ENCODE results near the gene MEMO1.
"Not testable (repeated sequence)": the region's sequence is repeated elsewhere in the genome, so short reads cannot be mapped to it uniquely, and the experiment has no call there.

The MEMO1 gene

DNA sequence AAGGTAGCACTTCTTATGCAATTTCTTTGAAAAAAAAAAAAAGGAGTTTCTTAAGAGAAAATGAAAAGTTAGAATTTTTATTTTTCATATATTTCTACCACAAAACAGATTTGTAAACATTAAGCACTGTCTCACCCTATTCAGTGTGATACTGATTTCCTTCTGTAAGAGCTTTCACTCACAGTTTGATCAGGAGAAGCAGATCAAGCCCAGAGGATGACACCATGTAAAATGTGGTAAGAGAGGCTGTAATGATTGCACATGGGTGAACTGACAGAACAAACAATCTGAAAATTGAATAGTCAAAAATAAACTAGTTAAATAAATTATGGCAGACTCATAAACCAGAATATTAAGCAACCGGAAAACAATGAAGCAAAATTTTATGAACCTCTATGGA is 54.5 kb downstream of the MEMO1 start:
- DNase-seq, result no peak

DNA sequence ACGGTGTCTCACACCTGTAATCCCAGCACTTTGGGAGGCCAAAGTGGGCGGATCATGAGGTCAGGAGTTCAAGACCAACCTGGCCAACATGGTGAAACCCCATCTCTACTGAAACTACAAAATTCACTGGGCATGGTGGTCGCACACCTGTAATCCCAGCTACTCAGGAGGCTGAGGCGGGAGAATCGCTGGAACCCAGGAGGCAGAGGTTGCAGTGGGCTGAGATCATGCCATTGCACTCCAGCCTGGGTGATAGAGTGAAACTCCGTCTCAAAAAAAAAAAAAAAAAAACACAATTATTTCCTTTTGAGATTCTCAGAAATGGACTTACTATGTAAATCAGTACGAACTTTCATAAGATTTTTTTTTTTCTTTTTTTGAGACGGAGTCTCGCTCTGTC is 57.7 kb downstream of the MEMO1 start:
- not testable (repeated sequence) for DNase-seq

DNA sequence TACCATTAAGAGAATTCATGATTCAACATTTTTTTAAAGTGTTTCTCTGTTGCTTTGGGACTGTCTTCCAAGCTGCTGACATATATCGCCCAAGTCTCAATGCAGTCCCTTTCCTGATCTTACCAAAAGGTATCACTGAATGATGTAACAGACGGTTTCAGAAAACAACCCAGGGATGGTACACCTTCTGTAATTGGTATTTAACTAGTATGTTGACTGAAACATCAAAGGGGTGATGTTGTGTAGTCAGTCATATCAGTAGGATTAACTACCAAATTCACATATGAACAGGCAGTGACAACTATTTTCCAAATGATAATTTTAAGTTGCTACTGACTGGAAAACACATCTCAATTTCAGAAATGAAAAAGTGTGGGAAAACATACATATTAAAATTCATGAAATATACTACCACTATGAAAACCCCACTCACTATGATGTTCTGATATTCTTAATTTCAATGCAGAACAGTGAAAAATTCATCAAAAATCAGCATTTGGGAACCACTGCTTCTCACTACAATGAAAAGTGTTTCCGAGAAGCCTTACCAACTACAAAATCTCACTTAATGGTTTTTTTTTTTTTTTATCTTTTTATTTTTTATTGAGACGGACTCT is 59.8 kb downstream of the MEMO1 start:
- DNase-seq, result no peak

DNA sequence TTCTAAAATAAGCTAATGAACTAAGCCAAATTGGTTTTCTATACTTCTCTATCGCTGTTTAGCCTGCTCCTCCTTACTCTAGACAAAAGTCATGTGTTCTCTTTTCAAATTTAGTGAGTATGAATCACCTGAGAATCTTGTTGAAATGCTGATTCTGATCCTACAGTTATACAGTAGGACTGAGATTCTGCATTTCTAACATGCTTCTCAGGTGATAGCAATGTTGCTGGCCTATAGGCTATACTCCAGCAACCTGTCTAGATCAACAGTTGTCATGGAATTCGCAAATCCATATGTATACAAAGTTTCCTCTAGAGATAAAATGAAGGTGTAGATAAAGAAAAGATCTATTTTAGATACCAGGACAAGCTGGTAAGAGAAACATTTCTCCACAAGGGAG is 62.9 kb downstream of the MEMO1 start:
- DNase-seq, result no peak

DNA sequence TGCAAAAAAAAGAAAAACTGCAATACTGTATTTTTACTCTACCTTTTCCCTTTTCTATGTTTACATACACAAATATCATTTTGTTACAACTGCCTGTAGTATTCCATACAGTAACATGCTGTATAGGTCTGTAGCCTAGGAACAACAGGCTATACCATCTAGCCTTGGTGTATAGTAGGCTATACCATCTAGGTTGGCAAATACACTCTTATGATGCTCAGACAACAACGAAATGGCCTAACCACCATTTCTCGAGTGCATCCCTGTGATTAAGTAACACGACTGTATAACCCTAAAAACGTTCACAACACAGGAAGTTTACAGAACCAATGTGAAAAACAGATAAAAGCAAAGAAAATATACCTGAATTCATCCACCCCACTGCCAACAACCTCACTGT is 64.0 kb downstream of the MEMO1 start:
- no peak for DNase-seq

DNA sequence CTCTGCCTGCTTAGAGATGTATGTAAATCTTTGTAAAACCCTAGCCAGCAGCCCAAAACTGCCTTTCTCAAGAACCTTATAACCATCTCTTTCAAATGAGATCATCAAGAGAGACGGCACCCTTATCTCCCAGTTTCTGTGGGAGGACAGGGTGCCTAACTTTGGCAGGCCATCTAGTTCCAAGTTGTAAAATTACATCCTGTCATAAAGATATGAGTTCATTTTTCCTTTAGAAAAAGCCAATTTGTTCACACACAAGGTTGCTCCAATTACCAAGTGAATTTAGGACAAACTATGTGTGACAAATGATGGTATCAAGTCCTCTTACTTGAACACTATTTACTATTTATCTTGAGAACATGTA is 65.3 kb downstream of the MEMO1 start:
- DNase-seq, result no peak

DNA sequence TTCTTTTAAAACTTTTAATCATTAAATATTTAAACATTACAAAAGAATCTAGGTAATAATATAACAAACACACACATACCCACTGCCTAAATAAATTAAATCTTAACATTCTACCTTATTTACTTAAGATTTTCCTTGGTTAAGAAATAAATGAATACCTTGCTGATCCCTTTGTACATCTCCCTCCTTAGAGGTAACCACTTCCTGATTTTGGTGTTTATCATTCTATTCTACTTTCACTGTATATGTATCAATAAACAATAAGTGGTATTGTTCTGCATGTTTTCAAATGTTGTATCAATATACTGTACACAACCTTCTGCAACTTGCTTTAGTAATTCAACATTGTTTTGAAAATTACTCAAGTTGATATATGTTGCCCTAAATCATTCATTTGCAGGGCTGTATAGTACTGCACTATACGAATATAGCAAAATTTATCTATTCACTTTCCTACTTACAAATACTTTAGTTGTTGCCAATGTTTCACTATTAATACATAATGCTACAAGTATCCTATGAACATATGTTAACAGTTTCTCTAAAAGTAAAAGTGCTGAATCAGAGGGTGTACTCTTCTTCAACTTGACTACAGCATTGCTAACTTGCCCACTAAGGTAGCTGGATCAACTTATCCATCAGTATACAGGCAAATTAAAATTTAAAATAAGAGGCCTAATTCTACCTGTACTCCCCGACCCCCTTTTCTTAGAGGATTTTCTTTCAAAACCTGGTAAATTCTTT is 65.8 kb downstream of the MEMO1 start:
- no peak for DNase-seq

DNA sequence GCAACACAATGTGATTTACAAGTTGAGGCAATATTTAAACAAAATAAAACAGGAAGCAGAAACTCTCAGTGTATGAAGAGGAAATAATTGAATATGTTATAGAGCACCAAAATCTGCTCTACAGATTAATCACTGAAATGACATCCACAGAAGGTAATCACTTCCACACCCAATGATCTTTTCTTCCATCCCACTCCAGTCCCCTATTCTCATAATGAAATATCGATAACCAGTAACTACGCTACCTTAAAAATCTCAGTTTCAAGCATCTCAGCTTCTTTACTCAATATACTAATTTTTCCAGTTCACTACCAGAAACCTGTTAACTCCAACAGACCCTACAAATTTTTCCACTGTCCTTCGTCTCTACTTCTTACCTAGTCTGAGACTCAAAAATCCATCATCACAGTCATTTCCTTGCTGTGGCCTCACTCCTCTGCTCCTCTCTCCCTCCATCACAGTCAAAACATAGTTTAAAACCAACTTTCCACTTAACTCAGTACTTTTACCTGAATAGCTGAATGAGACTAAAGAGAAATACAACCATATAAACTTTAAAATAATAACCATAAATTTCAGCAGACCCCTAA is 67.1 kb downstream of the MEMO1 start:
- DNase-seq, result no peak

DNA sequence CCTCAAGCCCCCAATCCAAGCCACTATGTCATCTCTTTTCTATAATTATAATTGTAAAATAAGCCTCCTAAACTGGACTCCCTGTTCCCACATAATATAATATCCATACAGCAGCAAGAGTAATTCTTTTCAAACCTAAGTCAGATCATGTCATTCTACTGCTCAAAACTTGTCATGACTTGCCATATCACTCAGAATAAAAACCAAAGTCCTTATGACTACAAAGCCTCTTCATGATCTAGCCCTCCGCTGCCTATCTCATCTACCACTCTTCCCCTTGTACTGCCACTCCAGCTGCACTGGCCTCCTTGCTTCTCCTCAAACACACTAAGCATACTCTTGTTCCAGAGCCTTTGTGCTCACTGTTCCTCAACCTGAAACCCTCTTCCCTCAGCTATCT is 69.9 kb downstream of the MEMO1 start:
- DNase-seq, result no peak

DNA sequence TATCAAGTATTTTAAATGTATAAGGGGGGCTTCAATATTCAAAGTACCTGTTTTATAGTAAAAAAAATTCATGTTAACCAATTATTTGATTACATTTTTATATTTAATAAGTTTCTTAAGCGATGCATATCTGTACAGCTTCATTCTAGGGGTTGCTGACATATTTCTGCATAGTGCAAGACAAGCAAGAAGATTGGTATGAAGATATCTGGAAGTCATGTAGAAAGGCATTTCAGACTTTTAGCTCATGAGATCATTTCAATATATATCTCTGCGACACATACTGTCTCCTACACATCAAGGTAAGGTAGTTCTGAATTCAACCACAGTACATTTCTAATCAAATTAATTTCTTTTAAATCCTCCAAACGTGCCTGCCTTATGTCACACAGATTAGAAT is 73.1 kb downstream of the MEMO1 start:
- DNase-seq, result no peak

DNA sequence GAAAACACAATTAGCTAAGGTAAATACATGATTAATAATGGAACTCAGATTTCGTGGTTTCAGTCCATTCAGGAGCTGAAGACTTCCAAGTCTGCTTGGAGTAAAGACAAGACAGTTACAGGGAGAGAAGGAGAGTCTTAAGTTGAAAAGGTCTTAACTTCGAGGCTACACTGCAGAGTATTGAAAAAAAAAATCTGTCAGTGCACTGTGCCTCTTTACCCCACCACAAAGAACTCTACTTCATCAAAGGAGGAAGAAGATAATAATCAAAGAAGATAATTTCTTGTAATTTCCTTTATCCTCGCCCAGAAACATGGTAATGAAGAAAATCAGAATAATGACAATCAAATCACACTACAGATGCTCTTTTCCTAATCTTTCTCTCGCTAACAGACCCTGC is 75.4 kb downstream of the MEMO1 start:
- no peak for DNase-seq

DNA sequence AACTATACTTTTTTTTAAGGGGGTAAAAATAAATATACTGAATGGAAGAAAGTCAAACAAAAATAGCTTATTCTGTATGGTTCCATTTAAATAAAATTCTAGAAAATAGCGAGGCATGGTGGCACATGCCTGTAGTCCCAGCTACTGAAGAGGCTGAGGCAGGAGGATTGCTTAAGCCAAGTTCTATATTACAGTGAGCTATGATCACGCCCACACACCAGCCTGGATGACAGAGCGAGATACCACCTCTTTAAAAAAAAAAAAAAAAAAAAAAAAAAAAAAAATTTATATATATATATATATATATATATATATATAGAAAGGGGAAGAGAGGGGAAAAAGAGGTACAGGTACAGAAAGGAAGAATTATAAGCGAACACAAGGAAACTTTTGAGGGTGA is 77.7 kb downstream of the MEMO1 start:
- no peak for DNase-seq

DNA sequence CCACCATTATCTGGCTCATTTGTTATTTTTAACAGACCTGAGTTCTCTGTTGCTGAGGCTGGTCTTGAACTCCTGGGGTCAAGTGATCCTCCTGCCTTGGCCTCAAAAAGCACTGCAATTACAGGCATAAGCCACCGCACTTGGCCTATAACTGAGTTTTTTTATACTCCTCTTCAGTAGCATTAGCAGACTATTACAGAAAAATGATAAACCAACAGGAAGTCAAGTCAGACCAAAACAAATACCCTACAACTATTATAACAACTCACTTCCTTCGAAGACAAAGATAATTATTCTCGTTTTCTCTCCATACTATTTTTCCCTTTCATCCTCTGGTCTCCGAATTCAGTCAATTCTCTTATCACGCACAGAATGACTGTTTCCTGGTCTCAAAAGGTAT is 78.2 kb downstream of the MEMO1 start:
- no peak for DNase-seq

DNA sequence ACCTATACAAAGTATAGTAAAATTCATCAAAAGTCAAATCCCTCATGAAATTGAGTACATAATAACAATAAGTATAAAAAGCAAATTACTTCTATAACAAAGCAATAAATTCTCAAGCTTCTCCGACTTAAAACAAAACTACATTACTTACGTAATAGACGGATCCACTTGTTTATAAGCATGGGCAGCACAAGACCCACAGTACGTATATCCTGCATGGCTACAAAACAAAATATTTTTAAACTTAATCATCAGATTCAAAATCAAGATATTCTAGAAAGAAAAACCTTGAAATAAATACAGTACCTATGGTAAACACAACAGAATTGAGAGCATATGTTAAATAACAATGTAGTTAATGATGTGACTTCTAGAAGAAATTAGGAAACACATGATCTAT is 78.9 kb downstream of the MEMO1 start:
- no peak for DNase-seq

DNA sequence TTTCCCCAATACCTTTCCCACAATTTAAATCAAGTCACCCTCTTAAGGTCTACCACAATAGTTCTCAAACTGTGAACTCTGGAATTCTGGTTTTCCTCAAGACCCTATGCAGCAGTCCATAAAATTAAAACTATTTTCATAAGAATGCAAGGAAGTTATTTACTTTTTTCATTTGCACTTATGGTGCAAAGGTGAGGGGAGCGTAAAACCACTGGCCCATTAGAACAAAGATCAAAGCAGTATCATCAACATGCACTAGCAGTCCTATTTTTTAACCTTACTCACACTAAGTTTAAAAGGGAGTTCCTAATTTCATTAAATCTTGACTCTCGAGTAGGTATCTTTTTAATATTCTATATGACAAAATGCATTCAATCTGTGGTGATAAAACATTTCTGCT is 85.3 kb downstream of the MEMO1 start:
- DNase-seq, result no peak

DNA sequence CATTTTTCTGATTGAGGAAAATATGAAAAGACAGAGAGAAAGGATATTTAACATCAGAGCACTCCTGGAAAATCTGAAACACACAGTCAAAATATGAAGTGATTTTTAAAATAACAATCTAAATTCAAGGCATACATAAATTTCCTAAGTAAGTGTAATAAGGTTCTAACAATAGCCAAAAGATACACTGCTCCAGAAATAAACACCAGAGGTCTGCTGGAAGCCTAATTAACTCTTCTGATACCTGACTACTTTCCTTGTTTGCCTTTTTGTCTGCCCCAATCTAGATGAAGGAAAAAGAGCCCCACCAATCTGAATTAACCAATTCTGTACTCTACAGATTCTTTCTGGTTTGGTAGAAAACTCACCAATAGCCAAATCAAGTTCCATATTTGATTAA is 87.1 kb downstream of the MEMO1 start:
- no peak for DNase-seq

DNA sequence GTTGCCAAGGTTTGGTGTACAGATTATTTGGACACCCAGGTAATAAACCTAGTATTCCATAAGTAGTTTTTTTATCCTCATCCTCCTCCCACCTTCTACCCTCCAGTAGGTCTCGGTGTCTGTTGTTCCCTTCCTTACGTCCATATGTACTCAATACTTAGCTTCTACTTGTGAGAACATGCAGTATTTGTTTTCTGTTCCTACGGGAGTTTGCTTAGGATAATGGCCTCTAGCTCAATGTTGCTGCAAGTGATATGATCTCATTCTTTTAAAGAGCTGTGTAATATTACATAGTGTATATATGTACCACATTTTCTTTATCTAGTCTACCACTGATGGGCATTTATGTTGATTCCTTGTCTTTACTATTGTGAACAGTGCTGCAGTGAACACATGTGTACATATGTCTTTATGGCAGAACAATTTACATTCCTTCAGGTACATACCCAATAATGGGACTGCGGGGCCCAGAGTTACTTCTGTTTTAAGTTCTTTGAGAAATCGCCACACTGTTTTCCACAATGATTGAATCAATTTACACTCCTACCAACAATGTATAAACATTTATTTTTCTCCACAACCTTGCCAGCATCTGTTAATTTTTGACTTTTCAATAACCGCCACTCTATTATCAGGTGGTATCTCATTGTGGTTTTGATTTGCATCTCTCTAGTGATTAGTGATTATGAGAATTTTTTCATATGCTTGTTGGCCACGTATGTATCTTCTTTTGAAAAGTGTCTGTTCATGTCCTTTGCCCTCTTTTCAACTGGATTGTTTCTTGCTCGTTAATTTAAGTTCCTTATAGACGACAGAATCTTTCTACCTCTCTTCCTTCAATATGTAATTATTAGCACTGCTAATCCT is 88.0 kb downstream of the MEMO1 start:
- DNase-seq, result no peak

DNA sequence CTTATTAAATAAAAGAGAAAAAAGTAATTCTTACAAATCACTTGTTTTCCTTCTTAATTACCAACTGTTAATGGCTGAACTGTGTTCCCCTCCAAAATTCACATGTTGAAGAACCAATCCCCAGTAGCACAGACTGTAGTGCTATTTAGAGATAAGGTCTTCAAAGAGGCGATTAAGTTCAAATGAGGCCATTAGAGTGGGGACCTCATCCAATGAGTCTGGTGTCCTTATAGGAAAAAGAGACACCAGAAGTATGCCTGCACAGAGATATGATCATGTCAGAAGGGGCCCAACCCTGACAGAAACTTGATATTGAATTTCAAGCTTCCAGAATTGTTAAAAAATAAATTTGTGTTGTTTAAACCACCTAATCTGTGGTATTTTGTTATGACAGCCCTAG is 89.8 kb downstream of the MEMO1 start:
- DNase-seq, result no peak

DNA sequence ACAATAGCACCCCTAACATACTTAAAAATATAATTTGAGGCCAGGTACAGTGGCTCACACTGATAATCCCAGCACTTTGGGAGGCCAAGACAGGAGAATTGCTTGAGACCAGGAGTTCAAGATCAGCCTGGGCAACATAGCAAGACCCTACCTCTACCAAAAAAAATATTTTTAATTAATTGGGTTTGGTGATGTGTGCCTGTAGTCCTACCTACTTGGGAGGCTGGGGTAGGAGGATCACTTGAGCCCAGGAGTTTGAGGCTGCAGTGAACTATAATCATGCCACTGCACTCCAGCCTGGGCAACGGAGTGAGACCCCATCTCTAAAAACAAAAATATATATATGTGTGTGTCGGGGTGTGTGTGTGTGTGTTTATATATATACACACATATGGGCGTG is 91.3 kb downstream of the MEMO1 start:
- no peak for DNase-seq

DNA sequence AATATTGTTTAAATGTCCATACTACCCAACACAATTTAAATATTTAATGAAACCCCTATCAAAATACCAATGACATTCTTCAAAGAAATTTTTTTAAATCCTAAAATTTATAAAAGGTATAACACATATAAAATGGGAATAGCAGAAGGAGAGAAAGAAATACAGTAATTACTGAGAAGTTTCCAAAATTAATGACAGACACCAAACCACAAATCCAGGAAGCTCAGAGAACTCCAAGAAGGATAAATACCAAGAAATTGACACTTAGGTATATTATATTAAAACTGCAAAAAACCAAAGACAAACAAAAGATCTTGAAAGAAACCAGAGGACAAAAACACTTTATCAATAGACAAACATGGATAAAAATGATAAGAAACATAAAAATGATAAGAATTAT is 101.1 kb downstream of the MEMO1 start:
- DNase-seq, result no peak

DNA sequence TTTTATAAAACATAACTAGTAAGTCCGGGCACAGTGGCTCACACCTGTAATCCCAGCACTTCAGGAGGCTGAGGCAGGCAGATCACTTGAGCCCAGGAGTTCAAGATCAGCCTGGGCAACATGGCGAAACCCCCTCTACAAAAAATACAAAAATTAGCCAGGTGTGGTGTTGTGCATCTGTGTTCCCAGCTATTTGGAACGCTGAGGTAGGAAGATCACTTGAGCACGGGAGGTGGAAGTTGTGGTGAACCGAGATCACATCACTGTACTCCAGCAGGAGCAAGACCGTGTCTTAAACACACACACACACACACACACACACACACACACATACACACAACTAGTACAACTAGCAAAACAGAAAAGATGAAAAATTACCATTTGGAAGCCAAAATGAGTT is 103.3 kb downstream of the MEMO1 start:
- not testable (repeated sequence) for DNase-seq

DNA sequence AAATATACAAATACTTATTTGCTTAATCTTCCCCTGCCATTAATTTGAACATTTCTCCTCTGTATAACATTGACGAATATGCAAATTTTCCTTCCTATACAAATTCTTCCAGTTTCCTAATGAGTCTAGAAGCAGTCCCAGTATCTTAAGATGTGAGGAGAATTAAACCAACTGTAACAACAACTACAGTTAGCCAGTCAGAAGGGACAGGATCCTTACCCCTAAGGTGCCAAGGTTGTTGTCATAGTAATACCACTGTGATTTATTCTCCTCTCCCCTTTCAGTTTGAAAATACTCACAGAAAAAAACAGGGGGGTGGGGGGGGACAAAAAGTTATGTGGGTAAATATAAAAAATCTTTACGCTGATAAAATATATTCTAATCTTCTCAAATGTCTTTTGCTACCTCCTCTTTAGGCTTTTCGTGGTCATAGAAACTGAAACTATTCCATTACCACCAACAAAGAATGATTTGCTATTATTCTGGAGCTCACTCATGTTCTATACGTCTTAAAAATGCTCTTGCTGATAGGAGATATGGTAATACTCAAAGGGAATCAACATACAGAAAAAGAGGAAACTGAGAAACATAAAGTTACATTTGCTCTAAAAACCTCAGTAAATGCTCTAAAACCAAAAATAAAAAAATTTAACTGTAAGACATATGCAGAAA is 107.6 kb downstream of the MEMO1 start:
- no peak for DNase-seq

DNA sequence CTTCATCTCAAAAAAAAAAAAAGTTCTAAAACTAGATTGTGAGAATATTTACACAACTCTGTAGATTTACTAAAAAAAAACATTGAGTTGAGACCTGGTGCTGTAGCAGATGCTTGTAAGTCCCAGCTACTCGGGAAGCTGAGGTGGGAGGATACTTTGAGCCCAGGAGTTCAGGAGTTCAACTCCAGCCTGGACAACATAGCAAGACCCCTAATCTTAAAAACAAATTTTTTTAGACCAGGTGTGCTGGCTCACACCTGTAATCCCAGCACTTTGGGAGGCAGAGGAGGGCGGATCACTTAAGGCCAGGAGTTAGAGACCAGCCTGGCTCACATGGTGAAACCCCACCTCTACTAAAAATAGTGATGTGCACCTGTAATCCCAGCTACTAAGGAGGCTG is 108.9 kb downstream of the MEMO1 start:
- DNase-seq, result no peak

Measured in SW 1271 (cell line).